ENCODE results near the gene LIPA. TPM values are rescaled to one million over a fixed set of nuclear protein-coding genes. Genes with fewer than 3 reads are reported as not detected.
"Not testable (repeated sequence)": the region's sequence is repeated elsewhere in the genome, so short reads cannot be mapped to it uniquely, and the experiment has no call there.

LIPA gene
- polyA plus RNA-seq (ENCODE audit: insufficient read length in 3 of 3) = 10 to 100 TPM; 51.8 to 55.7 (median 53.8) TPM

GRCh38 chr10:89251409-89252224 lies at the start of gene LIPA:
TSS of gene LIPA (minus strand) at chr10:89251775. CDS start at chr10:89247648, 4,127 bp downstream.
- DNase-seq (ENCODE audit: low read depth in 3 of 3, low spot score in 2 of 3) = peak; percentile 85 to 86 (median 85)

DNA sequence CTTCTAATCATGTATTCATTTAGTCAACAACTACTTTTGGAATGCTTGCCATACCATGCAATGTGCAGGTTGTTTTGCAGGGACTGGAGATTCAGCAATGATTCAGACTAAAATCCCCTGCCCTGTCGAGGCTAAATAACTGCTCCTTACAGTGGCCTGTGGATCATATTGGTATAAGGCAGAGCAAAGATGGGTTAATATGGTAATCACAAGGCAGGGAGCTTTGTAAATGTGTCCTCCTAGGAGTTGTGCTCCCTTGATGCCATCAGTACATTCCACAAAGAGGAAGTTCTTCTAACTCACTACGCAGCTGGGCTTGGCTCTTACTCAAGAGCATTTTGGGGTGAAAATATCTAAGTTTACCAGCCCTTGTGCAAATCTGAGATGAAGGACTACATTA lies 49.7 kb upstream of the LIPA start:
- DNase-seq (ENCODE audit: low read depth in 3 of 3, low spot score in 2 of 3) = no peak

DNA sequence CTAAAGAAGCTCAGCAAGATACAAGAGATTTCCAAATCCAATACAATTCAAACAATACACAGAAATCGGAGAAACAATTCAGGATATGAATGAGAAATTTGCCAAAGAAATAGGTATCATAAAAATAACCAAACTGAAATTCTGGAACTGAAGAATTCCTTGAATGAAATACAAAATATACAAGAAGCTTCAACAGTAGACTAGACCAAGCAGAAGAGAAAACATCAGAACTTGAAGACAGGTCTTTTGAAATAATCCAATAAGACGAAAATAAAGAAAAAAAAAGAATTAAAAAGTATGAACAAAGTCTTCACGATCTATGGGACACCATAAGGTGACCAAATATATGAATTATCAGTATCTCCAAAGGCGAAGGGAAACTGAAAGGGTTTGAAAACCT lies 47.5 kb upstream of the LIPA start:
- DNase-seq (ENCODE audit: low read depth in 3 of 3, low spot score in 2 of 3) = no peak

DNA sequence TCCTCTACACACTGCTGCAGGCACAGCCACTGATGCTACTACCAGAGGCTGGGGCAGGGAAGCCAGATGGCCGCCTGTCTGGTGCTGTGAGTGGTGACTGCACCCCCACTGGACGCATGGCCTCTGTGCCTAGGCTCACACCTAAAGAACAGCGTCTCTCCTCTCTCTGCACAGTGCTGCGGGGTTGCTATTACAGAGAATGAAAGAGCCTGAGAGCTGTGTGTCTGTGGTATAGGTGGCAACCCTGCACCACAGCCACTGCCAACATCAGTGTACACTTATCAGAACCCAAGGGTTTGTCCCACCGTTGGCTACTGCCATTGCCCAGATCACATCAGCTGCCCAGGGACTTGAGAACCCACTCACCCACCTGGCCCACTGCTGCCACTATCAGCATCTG lies 46.2 kb upstream of the LIPA start:
- DNase-seq (ENCODE audit: low read depth in 3 of 3, low spot score in 2 of 3) = no peak

- DNase-seq (ENCODE audit: low read depth in 3 of 3, low spot score in 2 of 3) = no peak
Measured at GRCh38 chr10:89297356-89297755, 45.8 kb upstream of the LIPA start.

GRCh38 chr10:89296220-89296648 lies 44.7 kb upstream of the LIPA start:
- DNase-seq (ENCODE audit: low read depth in 3 of 3, low spot score in 2 of 3) = no peak

GRCh38 chr10:89295597-89295996 lies 44.0 kb upstream of the LIPA start:
- no peak for DNase-seq (ENCODE audit: low read depth in 3 of 3, low spot score in 2 of 3)

GRCh38 chr10:89294721-89295239 lies 43.2 kb upstream of the LIPA start:
- no peak for DNase-seq (ENCODE audit: low read depth in 3 of 3, low spot score in 2 of 3)

DNA sequence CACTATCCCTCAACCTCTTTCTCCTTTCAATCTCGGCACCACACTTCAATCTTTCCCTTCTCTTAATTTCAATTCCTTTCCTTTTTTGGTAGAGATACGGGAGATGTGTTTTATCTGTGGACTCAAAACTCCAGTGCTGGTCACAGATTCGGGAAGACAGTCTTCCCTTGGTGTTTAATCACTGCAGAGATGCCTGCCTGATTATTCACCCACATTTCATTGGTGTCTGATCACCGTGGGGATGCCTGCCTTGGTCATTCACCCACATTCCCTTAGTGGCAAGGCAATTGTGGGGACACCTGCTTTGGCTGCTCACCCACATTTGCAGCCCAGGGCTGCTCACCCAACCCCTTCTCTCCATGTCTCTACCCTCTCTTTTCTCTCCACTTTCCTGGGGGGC lies 33.7 kb upstream of the LIPA start:
- not testable (repeated sequence) for DNase-seq (ENCODE audit: low read depth in 3 of 3, low spot score in 2 of 3)

- not testable (repeated sequence) for DNase-seq (ENCODE audit: low read depth in 3 of 3, low spot score in 2 of 3)
Measured at GRCh38 chr10:89284711-89285110, 33.1 kb upstream of the LIPA start.

GRCh38 chr10:89283936-89284475 lies 32.4 kb upstream of the LIPA start:
- peak in 2 of 3 donors; percentile 45 to 52 for DNase-seq (ENCODE audit: low read depth in 3 of 3, low spot score in 2 of 3)

GRCh38 chr10:89283025-89283935 lies 31.7 kb upstream of the LIPA start:
- peak in 2 of 3 donors; percentile 27 to 49 for DNase-seq (ENCODE audit: low read depth in 3 of 3, low spot score in 2 of 3)

DNA sequence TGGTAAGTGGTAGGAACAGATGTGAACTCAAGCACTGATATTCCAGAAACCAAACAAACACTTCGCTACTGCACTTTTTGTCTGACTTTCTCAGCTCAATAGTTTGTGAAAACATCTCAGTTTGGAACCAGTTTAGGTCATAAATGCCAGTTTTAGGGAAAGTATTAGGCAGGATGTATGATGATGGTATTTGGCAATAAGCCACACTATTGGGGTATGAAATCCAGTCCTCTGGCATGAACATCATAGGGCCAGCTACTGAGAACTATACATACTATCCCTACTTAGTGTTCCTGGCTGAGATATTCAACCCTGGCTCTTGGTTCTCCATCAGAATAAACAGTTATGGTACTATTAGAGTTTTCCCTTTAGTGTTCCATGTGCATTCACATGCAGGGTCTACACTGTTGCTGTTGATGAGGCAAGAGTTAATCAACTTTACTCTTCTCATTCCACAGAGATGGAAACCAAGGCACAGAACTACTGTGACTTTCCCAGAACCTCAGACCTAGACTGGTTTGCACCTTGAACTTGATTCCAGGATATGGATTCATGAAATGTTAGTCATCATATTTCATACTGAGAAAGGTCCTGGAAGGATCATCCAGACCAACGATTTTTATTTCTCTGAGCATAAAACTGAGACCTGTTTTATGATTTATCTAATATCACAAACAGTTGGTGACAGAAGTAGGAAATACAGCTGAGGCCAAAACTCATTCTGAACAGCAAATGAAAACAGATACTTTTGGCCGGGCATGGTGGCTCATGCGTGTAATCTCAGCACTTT lies 30.2 kb upstream of the LIPA start:
- no peak for DNase-seq (ENCODE audit: low read depth in 3 of 3, low spot score in 2 of 3)

GRCh38 chr10:89280508-89280907 lies 28.9 kb upstream of the LIPA start:
- DNase-seq (ENCODE audit: low read depth in 3 of 3, low spot score in 2 of 3) = no peak

DNA sequence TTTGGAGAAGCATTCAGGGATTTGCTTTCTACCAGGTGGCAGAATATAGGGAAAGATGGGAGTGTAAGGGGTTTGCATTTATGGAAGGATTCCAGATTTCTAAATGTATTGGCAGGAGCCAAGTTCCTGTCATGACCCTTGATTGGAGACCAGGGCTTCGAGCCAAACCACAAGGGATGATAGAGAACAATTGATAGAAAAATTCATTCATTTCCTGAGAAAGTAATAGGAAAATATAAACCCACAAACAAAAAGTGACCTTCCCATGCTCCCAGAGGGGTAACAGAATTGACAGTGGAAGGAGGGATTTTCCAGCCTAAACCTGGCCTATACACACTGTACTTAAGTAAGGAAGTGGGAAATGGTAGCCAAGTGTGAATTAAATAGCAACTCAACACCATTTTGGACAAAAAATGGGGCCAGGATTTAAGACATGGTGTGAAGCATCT lies 27.9 kb upstream of the LIPA start:
- no peak for DNase-seq (ENCODE audit: low read depth in 3 of 3, low spot score in 2 of 3)

- no peak for DNase-seq (ENCODE audit: low read depth in 3 of 3, low spot score in 2 of 3)
Measured at GRCh38 chr10:89278900-89279392, 27.4 kb upstream of the LIPA start.

DNA sequence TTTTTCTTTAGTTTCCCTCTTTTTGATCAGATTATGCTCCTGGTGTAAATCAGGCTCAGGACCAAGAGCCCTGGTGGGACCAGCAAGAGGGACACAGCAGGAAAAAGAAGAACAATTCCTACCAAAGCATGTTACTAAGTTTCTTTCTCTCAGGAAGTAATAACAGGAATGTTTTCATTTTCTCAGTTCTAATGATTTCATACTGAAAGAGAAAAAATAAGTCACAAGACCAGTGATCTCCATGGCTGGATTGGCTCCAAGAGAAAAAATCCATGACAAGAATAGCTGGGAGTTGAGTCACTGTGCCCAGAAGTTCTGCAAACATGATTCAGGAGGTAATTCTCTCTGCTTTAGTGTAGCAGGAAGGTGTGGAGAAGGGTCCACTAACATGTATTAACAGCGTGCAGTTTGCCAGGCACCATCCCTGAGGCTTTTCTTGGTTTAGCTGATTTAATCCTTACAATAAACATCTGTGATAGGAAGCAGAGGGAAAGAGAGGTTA lies 26.5 kb upstream of the LIPA start:
- peak in 1 of 3 donors; percentile 27 for DNase-seq (ENCODE audit: low read depth in 3 of 3, low spot score in 2 of 3)

DNA sequence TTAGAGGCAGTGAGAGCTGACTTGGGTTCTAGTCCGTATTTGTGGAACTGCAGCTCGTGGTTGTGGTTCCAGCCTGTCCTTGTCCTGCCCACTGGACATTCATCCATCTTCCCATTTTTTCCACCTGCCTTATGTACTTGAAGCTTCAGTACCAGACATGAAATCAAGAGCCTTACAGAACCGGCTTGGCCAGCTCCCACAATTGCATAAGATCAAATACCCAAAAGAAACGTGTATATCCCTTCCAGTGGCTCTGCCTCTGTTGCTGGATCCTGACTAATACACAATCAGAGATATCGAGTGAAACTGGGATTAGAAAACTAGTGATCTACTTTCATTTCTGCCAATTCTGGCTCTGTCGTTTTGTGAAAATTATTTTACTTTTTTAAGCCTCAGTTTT lies 23.8 kb upstream of the LIPA start:
- DNase-seq (ENCODE audit: low read depth in 3 of 3, low spot score in 2 of 3) = no peak

DNA sequence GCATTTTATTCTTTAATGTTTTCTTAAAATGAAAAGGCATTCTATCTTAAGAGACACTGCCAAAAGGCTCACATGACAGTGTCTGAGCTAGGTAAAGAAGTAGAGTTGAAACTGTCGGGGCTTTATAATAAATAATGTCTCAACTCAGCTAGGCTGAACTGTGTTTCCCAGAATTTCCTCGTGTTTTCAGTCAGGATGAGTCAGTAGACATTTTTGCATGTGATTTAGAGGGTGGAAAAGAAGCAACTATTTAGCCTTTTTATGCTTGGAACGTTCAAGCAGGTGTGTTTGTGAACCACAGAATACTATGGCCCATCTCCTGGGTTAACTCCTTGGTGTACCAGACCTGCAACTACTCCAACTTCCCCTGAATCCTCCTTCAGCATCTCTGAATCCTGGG lies 23.4 kb upstream of the LIPA start:
- no peak for DNase-seq (ENCODE audit: low read depth in 3 of 3, low spot score in 2 of 3)

DNA sequence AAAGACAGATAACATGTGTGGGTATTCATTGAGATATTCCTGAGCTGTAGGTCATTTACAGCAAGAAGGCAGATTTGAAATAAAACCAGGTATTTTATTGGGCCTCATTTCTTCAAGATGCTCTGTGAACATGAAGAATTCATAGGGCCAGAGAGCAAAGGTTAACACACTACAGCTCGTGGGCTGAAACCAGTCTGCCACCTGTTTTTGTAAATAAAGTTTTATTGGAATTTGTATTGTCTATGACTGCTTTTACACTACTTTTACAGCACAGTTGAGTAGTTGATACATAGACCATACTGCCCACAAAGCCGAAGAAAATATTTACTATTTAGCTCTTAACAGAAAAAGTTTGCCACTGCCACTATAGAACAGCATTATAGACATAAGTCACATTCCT lies 22.1 kb upstream of the LIPA start:
- no peak for DNase-seq (ENCODE audit: low read depth in 3 of 3, low spot score in 2 of 3)

Data from right renal cortex interstitium (tissue), 3 donors.